ENCODE measurements around the gene BLMH. TPM values are rescaled to one million over a fixed set of nuclear protein-coding genes. Genes with fewer than 3 reads are reported as not detected.
"Not testable (repeated sequence)": the region's sequence is repeated elsewhere in the genome, so short reads cannot be mapped to it uniquely, and the experiment has no call there.

The BLMH gene
- total RNA-seq, 2 experiments from 2014 or later = 68.0 to 70.5 TPM

DNA sequence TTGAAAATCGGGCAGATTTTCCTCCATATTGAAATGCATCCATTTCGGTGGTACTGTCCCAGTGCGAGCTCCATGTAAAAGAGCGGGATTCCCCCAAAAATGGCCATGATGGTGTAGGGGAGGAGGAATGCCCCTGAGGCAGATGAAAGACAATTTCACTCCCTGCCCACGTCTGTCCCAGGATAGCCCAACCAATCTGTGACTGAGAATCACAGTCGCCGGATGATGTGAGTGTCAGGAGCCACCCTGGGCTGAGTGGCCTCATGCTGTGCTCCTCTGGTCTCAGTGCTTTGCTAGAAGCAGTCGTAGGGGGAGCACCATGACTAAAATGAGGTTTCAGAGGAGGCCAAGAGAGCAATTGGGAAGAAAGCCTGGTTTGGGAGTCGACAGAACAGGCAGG, 72.9 kb downstream of the BLMH start:
- no peak for ATAC-seq
- no peaks in the 10 kb centered on the region for H3K9me3 Mint-ChIP-seq (ENCODE audit: low read depth)
- no peak overlapping the region for H3K4me3 Mint-ChIP-seq
- no peak for DNase-seq
- CTCF ChIA-PET = interaction anchor here (2.2 kb wide), 1 partner anchor 118 kb away, joined by 6 read pairs; no protein-coding TSS in a partner anchor
- peaks cover 9% of the 10 kb centered on the region for H3K27me3 Mint-ChIP-seq
- no peak overlapping the region for H3K27ac Mint-ChIP-seq
- no peaks in the 10 kb centered on the region for H3K36me3 Mint-ChIP-seq
- H3K4me1 Mint-ChIP-seq = peaks cover 2% of the 10 kb centered on the region

DNA sequence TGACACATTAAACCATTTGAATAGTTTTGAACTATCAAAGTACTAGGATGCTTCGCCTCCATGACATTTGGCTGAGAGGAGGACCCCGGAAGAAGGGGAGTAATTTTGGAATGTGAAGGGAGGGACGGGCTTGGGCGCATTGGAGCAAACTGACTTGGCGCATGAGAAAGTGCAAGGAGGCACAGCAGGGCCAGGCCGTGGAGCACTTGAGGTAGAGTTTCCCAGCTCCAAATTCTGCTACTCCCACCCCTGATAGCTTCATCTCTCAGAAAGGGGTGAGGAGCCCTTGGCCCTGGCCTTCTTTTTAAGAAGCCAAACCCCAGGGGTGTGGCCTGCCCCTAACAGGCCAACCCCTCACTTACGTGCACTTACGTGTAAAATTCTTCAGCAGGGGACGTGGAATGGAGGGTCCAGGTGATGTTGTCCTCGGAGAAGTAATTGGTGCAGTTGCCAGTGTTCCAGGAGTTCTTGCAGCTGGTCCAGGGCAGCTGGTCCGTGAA, 73.9 kb downstream of the BLMH start:
- Mint-ChIP-seq H3K9me3 (ENCODE audit: low read depth) (no peaks in the 10 kb centered on the region), H3K27me3 (peaks cover 9% of the 10 kb centered on the region), H3K27ac (no peak overlapping the region), H3K4me3 (no peak overlapping the region), H3K4me1 (peaks cover 6% of the 10 kb centered on the region), H3K36me3 (no peaks in the 10 kb centered on the region)
- DNase-seq = no peak
- ATAC-seq = no peak
- CTCF ChIA-PET = interaction anchor here (1.1 kb wide), 1 partner anchor 113 kb away, joined by 3 read pairs; no protein-coding TSS in a partner anchor

DNA sequence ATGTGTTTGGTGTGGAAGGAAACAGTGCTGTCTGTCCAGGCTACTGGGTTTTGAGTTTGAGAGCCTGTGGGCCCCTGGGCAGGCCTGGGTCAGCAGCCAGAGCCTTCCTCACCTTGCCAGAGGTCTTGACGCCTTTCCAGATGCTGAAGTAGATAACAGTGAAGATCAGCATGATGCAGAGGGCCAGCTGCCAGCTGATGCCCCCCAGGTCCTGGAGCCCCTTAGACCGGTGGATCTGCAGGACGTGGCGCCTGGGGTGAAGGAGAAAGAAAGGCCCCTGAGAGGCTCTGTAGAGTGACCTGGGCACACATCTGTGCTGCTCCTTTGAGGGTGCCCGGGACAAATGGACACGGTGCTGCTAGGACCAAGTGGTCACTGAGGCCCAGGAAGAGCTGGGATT, 74.7 kb downstream of the BLMH start:
- CTCF ChIA-PET = interaction anchor here (1.1 kb wide), 1 partner anchor 112 kb away, joined by 3 read pairs; no protein-coding TSS in a partner anchor
- no peak overlapping the region for H3K27ac Mint-ChIP-seq

DNA sequence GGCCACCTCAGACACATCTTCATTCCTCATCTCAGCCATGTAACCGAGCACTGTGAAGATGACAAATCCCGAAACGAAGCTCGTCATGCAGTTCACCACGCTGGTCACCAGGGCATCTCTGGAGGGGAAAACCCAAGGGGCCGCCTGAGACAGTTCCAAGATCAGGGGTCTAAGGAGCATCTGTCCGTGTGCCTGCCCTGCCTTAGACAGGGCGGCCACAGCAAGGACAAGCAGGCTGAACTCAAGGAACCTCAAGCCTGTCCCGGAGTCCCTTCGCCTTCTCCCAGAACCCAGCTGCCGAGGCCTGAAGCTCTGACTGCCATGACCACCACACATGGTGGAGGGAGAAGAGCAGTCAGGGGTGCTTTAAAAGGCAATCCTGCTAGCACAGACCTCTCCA, 79.0 kb downstream of the BLMH start:
- H3K27me3 Mint-ChIP-seq = peaks cover 10% of the 10 kb centered on the region
- no peak for DNase-seq
- no peak overlapping the region for H3K4me3 Mint-ChIP-seq
- no peak for ATAC-seq
- no peaks in the 10 kb centered on the region for H3K9me3 Mint-ChIP-seq (ENCODE audit: low read depth)
- H3K36me3 Mint-ChIP-seq = no peaks in the 10 kb centered on the region
- H3K27ac Mint-ChIP-seq = no peak overlapping the region
- CTCF ChIA-PET = interaction anchor here (0.6 to 1.8 kb wide), 4 partner anchors 87 to 118 kb away, joined by 3 to 5 read pairs (median 4); no protein-coding TSS in a partner anchor
- H3K4me1 Mint-ChIP-seq = peaks cover 21% of the 10 kb centered on the region

More for the DNA sequence above, 74.7 kb downstream of the BLMH start:
- peaks cover 13% of the 10 kb centered on the region for H3K4me1 Mint-ChIP-seq
- DNase-seq (no peak), ATAC-seq (no peak)
- no peaks in the 10 kb centered on the region for H3K9me3 Mint-ChIP-seq (ENCODE audit: low read depth)
- H3K4me3 Mint-ChIP-seq = no peak overlapping the region
- peaks cover 9% of the 10 kb centered on the region for H3K27me3 Mint-ChIP-seq
- no peaks in the 10 kb centered on the region for H3K36me3 Mint-ChIP-seq

DNA sequence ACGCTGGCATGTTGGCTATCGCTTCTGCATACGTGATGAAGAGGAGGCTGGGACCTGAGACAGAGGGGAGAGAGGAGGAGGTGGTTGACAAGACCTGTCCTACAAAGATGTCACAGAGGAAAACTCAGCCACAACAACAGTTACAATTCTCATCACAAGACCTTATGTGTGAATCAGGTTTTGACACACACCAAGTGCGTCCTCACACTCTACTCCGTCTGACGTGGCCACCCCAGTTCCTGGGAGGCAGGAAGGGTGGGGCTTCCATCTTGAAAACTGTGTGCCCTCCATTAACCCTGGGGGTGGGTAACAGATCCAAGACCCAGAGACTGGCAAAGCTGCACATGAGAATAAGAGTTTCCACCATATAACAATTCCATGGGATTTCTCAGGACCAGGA, 80.4 kb downstream of the BLMH start:
- CTCF ChIA-PET = no interaction called here
- Mint-ChIP-seq H3K4me1 (peaks cover 21% of the 10 kb centered on the region), H3K9me3 (ENCODE audit: low read depth) (no peaks in the 10 kb centered on the region), H3K36me3 (no peaks in the 10 kb centered on the region), H3K27ac (no peak overlapping the region), H3K27me3 (peaks cover 18% of the 10 kb centered on the region), H3K4me3 (no peak overlapping the region)
- DNase-seq = no peak
- ATAC-seq = peak; percentile 39

DNA sequence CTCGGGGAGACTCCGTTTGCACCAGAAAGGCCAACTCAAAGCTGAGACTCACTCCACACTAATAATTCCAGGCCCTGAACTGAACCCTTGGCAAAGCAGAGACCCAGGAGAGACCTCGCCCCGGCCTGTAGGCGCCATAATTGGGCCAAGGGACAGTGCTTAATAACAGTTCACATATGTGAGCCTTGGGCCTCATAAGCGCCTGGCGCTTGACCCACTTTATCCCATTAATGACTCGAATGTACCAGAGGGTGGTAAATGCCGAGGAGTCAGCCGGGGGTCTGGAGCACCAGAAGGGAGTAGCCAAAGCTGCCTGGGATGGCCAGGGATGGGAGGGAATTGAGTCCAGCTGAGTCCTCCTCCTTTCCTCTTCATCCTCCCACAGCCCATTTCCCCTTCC, 80.8 kb downstream of the BLMH start:
- CTCF ChIA-PET = no interaction called here
- Mint-ChIP-seq H3K4me3 (no peak overlapping the region), H3K9me3 (ENCODE audit: low read depth) (no peaks in the 10 kb centered on the region), H3K27me3 (peaks cover 20% of the 10 kb centered on the region), H3K36me3 (no peaks in the 10 kb centered on the region), H3K27ac (no peak overlapping the region), H3K4me1 (peaks cover 21% of the 10 kb centered on the region)
- no peak for ATAC-seq
- no peak for DNase-seq

DNA sequence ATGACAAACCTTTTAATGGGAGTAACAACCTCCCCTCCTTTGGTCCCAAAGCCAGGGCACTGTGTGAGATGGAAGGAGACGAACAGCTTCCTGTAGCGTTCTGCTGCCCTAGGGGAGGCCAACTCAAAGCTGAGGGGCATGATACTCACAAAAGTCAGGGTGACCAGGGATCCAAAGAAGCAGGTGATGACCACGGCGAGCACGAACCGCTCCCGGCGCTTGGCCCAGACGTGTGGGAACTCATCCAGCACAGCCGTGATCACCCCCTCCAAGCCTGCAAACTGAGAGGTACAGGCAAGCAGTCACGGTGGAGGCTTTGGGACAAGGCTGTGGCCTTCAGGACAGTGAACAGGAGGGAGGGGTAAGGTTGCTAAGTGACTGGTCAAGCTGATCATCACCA, 81.4 kb downstream of the BLMH start:
- CTCF ChIA-PET = no interaction called here
- no peak overlapping the region for H3K27ac Mint-ChIP-seq
- peaks cover 24% of the 10 kb centered on the region for H3K27me3 Mint-ChIP-seq
- no peak for ATAC-seq
- H3K9me3 Mint-ChIP-seq (ENCODE audit: low read depth) = no peaks in the 10 kb centered on the region
- no peaks in the 10 kb centered on the region for H3K36me3 Mint-ChIP-seq
- peaks cover 21% of the 10 kb centered on the region for H3K4me1 Mint-ChIP-seq
- no peak overlapping the region for H3K4me3 Mint-ChIP-seq
- DNase-seq = no peak

DNA sequence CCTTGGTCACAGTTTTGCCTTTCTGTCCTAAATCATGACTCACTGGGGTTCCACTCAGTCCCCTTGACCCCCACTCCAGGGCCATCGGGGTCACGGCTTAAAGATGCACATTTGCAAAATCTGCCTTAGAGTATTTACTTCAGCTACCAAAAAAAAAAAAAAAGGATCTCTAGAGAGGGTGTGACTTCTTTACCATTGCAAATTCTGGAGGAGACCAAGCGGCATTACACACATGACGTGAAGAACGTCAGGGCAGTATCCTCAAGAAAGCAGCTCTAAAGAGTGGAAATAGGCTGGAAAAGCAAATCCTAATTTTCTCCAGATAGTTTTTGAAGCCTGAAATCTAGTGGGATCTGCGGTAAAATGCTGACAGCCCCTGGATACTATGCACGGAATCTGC, 81.8 kb downstream of the BLMH start:
- H3K4me3 Mint-ChIP-seq = no peak overlapping the region
- no peaks in the 10 kb centered on the region for H3K36me3 Mint-ChIP-seq
- CTCF ChIA-PET = no interaction called here
- ATAC-seq (no peak), DNase-seq (no peak)
- no peaks in the 10 kb centered on the region for H3K9me3 Mint-ChIP-seq (ENCODE audit: low read depth)
- no peak overlapping the region for H3K27ac Mint-ChIP-seq
- H3K4me1 Mint-ChIP-seq = peaks cover 21% of the 10 kb centered on the region
- peaks cover 24% of the 10 kb centered on the region for H3K27me3 Mint-ChIP-seq

DNA sequence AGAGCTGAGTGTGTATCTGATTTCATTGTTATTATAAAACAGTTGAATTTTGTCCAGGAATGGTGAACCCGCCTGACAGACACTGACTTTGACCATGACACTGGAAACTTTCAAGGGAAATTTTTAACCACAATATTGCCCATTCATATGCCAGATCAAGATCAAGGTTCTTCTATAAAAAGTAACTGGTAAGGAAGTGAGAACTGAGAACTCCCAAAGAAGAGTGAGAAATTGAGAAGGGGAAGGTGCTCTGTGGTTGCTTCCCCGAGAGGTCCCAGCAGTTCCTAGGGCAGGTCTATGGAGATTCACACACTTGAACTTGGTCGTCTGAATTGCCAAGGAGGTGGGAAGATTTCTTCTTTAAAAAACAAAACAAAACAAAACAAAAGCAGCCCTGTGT, 83.5 kb downstream of the BLMH start:
- H3K4me3 Mint-ChIP-seq = no peak overlapping the region
- no peak overlapping the region for H3K27ac Mint-ChIP-seq
- H3K36me3 Mint-ChIP-seq = no peaks in the 10 kb centered on the region
- no peak for ATAC-seq
- no peaks in the 10 kb centered on the region for H3K9me3 Mint-ChIP-seq (ENCODE audit: low read depth)
- peaks cover 35% of the 10 kb centered on the region for H3K27me3 Mint-ChIP-seq
- CTCF ChIA-PET = no interaction called here
- peaks cover 19% of the 10 kb centered on the region for H3K4me1 Mint-ChIP-seq
- peak; percentile 2 for DNase-seq

DNA sequence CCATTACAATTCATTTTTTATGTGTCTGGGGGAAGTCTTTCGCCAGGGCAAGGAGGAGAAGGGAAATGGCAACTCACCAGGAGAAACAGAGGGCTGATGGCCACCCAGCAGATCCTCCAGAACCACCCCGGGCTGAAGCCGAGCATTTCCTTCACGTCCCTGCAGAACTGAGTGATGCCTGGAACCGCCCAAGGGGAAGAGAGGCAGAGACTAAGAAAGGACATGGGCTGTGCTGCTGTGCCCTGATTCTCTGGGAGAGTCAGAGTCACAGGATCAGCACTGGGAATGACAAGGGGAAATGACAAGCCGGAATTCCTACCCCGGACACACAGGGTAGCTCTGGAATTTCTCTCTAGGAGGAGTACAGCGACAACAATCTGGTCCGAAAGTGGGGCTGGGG, 84.1 kb downstream of the BLMH start:
- Mint-ChIP-seq H3K27me3 (peaks cover 36% of the 10 kb centered on the region), H3K4me3 (no peak overlapping the region), H3K9me3 (ENCODE audit: low read depth) (no peaks in the 10 kb centered on the region), H3K27ac (no peak overlapping the region), H3K4me1 (peaks cover 16% of the 10 kb centered on the region), H3K36me3 (no peaks in the 10 kb centered on the region)
- peak; percentile 19 for DNase-seq
- ATAC-seq = no peak
- CTCF ChIA-PET = interaction anchor here (1.4 kb wide), 1 partner anchor 44 kb away, joined by 3 read pairs; no protein-coding TSS in a partner anchor

DNA sequence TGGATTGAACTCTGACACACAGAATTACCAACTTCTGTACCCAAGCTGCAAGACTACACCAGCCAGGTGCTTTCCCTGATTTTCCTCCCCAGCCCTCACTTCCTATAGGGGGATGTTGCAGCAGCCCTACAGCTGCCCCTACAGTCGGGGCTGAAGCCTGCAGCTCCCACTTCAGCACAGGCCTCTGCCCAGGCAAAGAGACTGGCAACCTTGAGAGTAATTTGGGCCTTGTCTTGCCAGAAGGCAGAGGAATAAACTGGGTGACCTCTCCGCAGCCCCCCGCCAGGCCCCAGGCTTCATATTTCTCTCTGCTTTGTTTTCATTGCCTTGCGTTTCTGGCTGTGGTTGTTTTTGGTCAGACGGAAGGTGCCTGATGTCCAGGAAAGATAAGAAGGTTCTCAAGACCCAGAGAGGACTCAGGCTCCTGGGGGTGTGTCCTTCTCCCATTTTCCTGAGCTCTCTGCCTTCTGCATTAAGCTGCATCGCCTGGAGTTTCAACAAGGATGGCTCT, 88.2 kb downstream of the BLMH start:
- Mint-ChIP-seq H3K9me3 (ENCODE audit: low read depth) (no peaks in the 10 kb centered on the region), H3K4me3 (no peak overlapping the region), H3K27me3 (peaks cover 37% of the 10 kb centered on the region), H3K27ac (no peak overlapping the region), H3K36me3 (no peaks in the 10 kb centered on the region), H3K4me1 (no peaks in the 10 kb centered on the region)
- CTCF ChIA-PET = interaction anchor here (1.1 to 1.4 kb wide), 2 partner anchors 78 to 135 kb away, joined by 3 to 5 read pairs; no protein-coding TSS in a partner anchor
- no peak for ATAC-seq
- no peak for DNase-seq

DNA sequence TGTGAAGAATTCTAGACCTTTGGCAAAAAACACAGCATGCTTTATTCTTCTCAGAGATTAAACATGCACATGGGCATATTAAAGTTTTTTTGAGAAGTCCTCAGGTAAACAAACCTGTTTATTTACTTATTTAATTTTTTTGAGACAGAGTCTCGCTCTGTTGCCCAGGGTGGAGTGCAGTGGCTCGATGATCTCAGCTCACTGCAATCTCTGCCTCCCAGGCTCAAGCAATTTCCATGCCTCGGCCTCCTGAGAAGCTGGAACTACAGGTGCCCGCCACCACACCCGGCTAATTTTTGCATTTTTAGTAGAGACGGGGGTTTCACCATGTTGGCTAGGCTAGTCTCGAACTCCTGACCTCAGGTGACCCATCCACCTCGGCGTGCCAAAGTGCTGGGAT, 91.1 kb downstream of the BLMH start:
- H3K36me3 Mint-ChIP-seq; H3K4me3 Mint-ChIP-seq; DNase-seq; ATAC-seq; H3K4me1 Mint-ChIP-seq; H3K27ac Mint-ChIP-seq; H3K9me3 Mint-ChIP-seq (ENCODE audit: low read depth); CTCF ChIA-PET: not testable (repeated sequence)
- peaks cover 24% of the 10 kb centered on the region for H3K27me3 Mint-ChIP-seq

DNA sequence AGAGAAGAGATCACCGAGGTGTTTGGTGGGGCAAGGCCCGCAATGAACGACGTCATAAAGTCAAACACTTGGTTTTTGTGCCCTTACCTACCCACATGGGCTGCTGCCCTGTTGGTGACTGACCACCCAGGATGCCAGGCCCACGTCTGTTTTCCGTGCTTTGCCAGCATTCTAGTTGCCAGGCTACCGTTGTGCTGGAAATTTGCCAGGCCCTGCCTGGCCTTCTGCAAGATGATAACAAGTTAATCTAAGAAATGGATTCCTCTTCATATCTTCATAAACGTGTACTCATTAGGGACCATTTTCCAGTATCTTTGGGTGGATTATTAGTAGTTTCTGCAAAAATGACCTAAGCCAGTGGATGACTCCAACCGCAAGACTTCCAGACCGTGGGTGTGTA, 91.6 kb downstream of the BLMH start:
- no peak for DNase-seq
- no peaks in the 10 kb centered on the region for H3K4me1 Mint-ChIP-seq
- H3K36me3 Mint-ChIP-seq = no peaks in the 10 kb centered on the region
- no peak overlapping the region for H3K27ac Mint-ChIP-seq
- H3K4me3 Mint-ChIP-seq = no peak overlapping the region
- no peaks in the 10 kb centered on the region for H3K9me3 Mint-ChIP-seq (ENCODE audit: low read depth)
- no peak for ATAC-seq
- CTCF ChIA-PET = no interaction called here
- peaks cover 20% of the 10 kb centered on the region for H3K27me3 Mint-ChIP-seq

DNA sequence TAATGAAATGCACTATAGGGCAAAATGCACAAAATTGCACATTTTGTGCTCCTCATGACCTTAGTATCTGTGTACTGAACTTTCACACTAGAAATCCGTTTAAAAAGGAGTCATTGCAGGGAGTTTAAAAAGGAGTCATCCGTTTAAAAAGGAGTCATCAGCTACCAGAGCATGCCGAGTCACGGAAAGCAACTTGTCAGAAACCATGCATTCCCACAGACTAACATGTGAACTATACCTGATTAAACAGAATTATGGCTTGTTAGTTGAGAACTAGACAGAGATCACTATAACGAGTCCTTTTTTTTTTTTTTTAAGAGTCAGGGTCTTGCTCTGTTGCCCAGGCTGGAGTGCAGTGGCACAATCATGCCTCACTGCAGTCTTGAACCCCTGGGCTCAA, 92.1 kb downstream of the BLMH start:
- H3K36me3 Mint-ChIP-seq = no peaks in the 10 kb centered on the region
- CTCF ChIA-PET = no interaction called here
- H3K27ac Mint-ChIP-seq = no peak overlapping the region
- H3K4me3 Mint-ChIP-seq = no peak overlapping the region
- no peak for DNase-seq
- H3K27me3 Mint-ChIP-seq = peaks cover 23% of the 10 kb centered on the region
- H3K9me3 Mint-ChIP-seq (ENCODE audit: low read depth) = no peaks in the 10 kb centered on the region
- ATAC-seq = no peak
- no peaks in the 10 kb centered on the region for H3K4me1 Mint-ChIP-seq
